HG02610 (cell line): ENCODE data around the gene NEB.

Source experiments
- ATAC-seq: cut with Tn5 transposase; IDR thresholded peaks from one replicate; pipeline ENCODE4 v1.9.1; 2021; ENCODE audit warnings: mild to moderate bottlenecking, moderate library complexity; ENCODE audit not compliant: unreplicated experiment

Gene NEB, protein sequence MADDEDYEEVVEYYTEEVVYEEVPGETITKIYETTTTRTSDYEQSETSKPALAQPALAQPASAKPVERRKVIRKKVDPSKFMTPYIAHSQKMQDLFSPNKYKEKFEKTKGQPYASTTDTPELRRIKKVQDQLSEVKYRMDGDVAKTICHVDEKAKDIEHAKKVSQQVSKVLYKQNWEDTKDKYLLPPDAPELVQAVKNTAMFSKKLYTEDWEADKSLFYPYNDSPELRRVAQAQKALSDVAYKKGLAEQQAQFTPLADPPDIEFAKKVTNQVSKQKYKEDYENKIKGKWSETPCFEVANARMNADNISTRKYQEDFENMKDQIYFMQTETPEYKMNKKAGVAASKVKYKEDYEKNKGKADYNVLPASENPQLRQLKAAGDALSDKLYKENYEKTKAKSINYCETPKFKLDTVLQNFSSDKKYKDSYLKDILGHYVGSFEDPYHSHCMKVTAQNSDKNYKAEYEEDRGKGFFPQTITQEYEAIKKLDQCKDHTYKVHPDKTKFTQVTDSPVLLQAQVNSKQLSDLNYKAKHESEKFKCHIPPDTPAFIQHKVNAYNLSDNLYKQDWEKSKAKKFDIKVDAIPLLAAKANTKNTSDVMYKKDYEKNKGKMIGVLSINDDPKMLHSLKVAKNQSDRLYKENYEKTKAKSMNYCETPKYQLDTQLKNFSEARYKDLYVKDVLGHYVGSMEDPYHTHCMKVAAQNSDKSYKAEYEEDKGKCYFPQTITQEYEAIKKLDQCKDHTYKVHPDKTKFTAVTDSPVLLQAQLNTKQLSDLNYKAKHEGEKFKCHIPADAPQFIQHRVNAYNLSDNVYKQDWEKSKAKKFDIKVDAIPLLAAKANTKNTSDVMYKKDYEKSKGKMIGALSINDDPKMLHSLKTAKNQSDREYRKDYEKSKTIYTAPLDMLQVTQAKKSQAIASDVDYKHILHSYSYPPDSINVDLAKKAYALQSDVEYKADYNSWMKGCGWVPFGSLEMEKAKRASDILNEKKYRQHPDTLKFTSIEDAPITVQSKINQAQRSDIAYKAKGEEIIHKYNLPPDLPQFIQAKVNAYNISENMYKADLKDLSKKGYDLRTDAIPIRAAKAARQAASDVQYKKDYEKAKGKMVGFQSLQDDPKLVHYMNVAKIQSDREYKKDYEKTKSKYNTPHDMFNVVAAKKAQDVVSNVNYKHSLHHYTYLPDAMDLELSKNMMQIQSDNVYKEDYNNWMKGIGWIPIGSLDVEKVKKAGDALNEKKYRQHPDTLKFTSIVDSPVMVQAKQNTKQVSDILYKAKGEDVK (N-terminal part only)

DNA sequence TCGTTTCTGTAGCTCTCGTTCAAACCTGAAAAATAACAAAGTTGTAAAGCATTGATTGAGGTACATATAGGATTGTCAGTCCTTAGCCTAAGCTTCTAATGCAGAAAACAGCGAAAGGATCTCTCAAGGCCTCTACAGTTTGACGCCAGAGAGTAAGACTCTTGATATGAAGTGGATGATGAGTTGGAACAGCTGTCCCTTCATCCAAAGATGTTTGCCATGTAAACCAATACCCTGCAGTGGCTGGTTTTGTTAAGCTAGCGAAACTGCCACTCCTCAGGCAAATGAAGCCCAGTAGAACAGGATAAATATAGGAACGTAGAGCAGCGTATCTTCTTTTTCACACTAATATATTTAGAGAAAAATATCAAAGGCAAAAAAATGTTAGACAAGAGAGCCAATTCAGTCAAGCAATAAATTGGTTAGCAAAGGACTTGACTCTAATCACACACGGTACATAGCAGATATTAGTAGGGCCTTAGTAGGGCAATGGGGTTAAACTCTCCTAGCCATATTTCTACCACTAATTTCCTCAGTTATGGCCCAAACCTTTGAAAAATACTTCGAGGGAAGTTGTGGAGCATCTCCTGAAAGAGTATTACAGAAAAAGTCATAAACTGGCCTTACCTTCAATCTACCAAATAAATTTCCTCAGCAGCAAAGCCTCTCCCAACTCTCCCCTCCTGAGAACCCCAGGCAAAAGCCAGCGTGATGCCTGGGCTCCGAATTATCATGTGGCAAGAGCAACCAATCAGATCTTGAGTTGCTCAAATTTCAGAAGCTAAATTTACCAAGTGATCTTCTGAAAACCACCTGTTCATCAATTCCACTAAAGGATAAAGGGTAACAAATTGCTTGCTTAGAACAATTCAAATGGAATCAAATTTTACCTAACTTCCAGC lies at the start of gene NEB:
Gene NEB (minus strand): TSS at position 706 of the 902 bp plus-strand sequence. CDS start 1,320 bp downstream, outside the sequence.
- ATAC-seq: no peak

DNA sequence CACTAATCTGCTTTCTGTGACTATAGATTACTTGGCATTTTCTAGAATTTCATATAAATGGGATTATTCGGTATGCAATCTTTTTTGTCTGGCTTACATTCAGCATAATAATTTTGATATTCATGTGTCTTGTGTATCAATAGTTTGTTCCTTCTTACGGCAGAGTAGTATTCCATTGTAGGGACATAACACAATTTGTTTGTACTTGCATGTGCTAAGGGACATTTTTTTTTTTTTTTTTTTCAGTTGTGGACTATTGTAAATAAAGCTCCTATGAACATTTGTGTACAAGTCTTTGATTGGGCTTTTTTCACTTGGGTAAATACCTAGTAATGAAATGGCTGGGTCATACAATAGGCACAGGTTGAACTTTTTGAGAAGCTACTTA lies 48.9 kb upstream of the NEB start:
- ATAC-seq: no peak

DNA sequence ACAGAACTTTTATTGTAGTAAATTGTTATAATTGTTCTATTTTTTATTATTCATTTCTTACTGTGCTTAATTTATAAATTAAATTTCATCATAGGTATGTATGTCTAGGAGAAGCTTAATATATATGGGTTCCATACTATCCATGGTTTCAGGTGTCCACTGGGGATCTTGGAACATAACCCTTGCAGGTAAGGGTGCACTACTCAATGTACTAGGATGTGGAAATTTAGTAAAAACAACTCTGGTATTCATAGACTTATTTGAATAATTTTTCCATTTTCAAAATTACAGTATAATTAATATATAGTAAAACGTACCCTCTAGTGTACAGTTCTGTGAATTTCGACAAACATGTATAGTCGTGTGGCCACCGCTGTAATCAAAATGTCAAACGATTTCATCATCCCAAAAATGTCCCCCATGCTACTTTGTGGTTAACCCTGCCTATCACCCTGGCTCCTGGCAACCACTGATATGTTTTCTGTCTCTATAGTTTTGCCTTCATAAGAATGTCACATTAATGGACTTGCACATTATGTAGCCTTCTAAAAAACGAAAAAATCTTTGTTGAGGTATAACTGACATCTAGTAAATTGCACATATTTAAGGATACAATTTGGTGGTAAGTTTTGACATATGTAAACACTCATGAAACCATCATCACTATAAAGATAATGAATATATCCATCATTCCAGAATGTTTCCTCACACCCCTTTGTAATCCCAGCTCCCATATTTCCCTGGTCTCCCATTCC lies 48.3 kb upstream of the NEB start:
- ATAC-seq: no peak

DNA sequence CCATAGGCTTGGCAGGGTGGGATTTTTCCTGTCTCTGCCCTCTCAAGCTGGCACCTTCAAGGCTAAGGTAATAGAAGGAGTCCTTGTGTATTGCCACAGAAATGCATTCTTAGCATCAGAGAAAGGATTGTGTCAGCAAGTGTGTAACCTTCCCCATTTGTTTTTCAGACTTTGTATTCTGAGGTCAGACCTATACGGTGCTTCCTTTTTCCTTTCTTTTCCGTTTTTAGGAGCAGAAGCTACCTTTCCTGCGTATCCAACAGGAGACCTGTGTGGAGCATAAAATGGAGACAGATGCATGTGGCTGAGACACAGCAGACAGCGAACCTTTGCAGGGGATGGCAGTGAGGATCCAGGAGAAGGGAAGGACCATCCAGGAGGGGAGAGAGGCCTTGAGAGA lies 47.4 kb upstream of the NEB start:
- no peak for ATAC-seq

DNA sequence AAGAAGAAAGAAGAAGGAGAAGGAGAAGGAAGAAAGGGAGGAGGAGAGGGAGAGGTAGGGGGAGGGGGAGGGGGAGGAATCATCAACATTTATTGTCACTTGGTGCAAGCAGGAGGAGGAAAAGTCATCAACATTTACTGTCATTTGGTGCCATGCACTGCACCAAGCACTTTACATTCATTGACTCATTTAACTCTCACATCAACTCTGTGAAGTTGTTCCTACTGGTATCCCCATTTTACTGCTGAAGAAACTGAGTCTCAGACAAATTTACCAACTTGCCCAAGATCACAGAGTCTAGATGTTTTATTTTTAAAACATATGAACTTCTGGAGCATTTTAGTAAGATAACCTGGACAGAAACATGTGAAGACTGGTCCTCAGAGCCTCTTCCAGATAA lies 46.7 kb upstream of the NEB start:
- ATAC-seq: no peak

DNA sequence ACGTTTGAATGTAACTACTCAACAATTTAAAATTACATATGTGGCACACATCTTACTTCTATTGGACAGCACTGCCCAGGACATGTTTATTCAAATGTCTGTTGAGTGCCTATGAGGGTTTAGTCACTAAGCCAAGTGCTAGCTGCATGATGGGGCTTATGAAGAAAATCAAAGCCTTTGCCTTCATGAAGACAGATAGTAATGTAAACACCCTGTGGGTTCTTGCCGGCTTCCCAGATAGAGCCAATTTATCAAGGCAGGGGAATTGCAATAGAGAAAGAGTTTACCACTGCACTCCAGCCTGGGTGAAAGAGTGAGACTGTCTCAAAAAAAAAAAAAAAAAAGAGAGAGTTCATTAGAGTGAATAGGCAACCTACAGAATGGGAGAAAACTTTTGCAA lies 43.7 kb upstream of the NEB start:
- no peak for ATAC-seq

DNA sequence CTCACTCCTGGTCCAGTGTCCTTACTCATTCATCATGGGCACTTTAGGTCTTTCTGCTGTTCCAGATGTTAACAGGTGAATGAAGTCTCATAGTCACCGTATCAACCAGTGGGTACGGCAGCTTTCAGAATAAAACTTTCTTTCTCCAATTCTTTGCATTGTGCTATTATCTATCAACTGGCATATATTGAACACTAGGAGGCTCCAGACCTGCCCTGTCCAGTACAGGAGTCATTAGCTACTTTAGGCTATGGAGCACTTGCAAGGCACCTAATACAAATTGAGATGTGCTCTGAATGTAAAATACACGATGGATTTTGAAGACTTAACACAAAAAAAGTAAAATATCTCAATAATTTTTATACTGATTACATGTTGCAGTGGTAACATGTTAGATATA lies 43.2 kb upstream of the NEB start:
- no peak for ATAC-seq

DNA sequence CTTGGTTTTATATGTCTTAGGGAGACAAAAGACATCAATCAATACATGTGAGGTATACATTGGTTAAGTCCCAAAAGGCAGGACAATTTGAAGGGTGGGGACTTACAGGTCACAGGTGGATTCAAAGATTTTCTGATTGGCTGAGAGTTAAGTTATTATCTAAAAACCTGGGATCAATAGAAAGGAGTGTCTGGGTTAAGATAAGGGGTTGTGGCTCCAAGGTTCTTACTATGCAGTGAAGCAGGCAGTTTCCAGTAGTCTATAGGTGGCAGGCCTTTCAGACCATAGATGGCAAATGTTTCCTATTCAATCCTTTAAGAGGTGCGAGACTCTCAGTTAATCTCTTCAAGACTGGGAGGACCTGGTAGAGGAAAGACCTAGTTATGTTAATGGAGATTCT lies 42.1 kb upstream of the NEB start:
- no peak for ATAC-seq

DNA sequence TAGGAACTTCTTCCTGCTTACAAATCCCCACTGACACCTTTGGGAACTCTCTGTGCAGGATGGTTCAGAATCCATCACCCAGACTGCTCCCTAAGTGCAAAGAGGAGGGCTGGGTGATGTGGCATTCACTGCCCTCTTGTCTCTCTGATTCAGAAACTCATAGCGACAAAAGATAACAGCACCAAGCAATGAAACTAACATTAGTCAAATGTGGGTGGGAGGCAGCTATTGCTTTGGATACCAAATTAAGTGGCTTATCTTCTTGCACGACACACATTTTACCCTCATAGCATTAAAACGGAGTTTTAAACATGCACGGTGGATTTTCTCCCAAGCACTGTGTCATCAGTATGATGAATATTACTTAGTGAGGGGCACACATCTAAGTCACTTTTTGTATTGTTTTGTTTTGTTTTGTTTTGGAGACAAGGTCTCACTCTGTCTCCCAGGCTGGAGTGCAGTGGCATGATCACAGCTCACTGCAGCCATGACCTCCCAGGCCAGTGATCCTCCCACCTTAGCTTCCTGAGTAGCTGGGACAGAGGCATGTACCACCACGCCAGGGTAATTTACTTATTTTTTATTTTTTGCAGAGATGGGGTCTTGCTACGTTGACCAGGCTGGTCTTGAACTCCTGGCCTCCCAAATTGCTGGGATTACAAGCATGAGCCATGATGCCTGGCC lies 40.9 kb upstream of the NEB start:
- ATAC-seq: peak; percentile 37

DNA sequence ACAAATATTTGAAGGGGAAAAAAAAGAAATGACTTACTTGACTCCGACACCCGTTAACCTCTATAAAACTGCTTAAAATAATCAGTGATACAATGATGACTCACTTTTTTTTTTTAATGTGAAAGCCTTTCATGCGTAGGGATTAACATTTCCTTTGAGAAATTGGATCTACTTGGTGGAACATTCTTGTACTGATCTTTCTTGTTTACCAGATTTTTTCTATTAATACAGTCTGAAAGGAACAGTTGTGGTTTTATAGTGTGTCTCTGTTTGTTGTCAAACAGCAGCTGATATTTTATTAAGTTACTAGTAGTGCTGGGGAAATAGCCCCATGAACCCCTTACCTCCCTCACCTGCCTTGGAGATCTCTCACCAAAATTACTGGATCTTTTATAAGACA lies 40.2 kb upstream of the NEB start:
- ATAC-seq: no peak

DNA sequence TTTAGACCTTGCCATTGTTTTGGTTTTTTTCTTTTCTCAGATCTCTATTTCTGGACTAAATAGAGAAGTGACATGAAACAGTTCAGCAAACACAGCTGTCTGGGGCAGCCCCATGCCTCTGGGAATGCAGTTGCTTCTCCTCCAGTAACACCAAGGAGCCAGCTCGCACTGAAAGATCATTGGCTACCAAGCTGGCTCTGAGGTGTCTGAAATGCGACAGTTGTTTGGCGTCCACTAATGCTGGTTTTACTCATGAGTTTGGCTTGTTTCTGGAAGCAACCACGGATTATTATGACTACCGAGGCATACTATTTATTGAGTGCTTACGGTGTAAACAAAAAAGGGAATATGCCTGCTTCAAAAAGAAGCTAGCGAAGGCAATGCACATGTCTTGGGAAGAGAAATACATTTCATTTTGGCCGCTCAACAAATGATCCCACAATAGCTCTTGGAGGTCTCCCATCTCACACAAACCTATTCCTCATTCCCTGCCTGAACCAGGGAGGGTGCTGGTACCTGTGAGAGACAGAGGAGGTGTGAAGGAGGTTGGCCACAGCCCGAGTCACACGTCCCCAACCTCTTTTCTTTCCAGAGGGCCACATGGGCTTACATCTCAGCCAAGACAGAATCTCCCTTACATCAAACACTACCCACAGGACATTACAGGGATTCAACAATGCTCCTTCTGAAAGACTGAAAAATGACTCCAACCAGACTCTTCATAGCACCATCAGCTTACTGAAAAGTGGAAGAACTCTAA lies 37.5 kb upstream of the NEB start:
- ATAC-seq: peak; percentile 93

DNA sequence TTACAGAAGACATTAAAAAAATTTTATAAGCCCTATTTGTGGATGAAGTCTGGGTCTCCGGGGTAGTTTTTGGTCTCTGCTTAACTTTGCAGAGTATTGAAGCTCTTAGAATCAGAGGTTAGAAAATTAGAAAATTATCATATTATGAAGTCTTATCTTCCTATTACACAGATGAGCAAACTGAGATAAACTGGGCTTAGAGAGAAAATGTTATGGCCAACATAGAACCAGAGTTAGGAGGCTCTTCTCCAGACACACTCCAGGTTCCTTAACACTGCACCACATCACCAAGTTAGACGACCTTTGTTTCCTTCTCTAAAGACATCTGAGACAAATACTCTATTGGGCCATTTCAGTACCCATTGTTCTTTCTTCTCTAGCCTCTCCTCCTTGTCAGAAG lies 36.7 kb upstream of the NEB start:
- ATAC-seq: no peak

DNA sequence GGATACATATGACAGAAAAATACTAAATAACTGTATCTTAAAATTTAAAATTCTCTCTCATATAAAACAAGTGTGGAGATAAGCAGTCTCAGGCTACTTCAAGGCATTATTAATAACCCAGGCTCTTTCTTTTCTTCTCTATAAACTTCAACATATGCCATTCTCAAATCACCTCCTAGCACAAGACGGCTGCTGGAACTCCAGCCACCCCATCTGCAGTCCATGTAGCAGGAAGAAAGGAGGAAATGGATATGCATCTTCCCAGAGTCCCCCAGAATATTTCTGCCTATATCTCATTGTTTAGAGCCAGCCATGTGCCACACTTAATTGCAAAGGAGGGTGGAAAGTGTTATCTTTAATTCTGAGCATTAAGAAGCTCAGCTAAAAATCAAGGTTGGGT lies 35.3 kb upstream of the NEB start:
- no peak for ATAC-seq

DNA sequence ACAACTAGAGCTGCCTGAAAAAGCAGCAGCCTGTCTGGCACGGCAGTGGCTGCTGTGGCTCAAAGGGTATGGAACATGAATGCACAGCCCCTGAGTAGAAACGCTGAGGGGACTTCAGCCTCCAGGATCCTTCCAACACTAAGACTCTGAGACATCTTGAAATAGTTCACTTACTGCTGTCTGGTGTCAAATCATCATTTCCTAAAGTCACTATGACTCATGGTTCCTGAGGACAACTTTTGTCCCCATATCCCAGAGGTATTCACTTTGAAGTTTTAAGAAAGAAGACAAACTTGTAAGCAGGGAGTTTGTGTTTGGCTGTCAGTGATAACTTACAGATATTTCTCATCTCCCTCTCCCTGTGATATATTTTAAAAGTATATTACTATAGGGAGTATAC lies 33.3 kb upstream of the NEB start:
- ATAC-seq: no peak

DNA sequence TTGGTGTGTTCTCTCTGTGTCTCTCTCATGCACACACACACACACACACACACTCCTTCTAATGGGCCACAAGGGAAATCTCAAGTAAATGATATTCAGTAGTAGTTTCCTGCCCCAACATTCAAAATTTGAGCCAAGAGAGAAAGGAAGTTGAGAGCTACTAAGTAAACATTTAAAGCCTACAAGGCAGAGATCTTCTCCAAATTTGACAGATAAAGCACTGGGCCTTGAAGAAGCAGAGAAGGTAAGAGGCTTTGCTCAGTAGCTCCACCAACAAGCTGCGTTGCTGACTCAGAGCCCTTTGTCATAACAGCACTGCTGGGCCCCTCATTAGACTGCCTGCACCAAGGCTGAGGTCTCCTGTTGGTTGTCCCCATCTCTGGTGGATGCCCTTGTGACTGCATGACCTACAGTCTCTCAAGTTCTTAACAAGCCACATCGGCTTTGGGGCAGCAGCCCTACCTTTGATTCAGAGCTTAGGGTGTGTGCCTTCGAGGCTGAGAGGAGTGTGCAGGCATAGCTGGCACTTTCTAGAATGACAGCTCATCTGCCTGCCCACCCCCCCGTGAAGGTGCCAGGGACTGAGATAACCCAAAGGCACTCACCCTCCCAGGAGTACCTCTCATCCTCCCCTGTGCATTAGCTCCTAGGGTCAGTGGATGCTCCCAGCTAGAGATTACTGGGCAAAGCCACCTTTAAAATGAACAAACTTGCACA lies 32.3 kb upstream of the NEB start:
- ATAC-seq: peak; percentile 79

DNA sequence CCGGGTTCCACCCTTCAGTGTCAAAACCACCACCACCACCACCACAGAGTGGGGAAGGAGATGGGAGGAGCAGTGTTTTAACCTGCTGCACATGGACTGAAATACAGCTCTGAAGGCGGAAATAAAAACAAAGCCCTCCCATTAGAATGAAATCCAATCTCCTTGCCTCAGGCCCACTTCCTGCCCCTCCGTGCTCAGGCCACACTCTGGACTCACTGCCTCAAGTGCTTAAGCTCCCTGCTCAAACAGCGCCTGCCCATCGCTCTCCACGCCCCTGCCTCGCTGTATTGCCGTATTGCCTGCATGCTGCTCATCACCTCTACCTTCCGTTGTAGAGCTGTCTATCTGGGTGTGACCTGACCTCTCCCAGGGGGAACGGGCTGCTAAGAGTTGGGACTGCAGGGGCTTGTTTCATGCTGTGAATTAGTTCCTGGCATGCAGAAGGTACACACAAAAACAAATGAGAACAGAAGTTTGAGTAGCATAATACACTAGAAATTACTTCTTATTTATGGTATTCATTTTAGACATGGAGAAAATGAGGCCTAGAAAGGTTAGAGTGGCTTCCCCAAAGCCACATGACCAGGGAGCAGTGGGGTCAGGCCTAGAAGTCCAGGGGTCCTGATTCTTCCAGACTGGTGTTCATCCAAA lies 31.6 kb upstream of the NEB start:
- no peak for ATAC-seq

DNA sequence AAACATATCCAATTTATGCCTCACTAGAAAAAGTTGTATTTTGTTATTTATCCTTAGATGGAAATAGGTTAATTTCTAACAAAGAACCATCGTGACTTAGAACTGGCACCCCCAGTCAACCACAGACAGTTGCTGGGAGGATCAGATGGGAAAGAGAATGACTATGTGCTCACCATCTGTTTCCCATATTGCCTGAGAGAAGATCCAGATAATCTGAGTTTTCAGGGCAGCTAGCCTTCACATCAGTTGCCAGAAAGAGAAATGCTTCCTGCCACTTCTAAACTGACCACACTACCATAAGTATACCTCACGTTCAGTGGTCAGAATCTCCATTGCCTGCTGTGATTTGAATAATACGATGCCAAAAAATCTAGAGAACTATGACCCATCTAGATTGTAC lies 28.4 kb upstream of the NEB start:
- no peak for ATAC-seq
